IMR-90 (cell line): ENCODE results near the gene LRRN2. TPM values are rescaled to one million over a fixed set of nuclear protein-coding genes. Genes with fewer than 3 reads are reported as not detected.
"Not testable (repeated sequence)": the region's sequence is repeated elsewhere in the genome, so short reads cannot be mapped to it uniquely, and the experiment has no call there.

Experiments used
- ATAC-seq: fragments of 200-7000 bp; cut with Tn5 transposase; 2 replicates; pipeline ENCODE4 v1.9.1; 2020; ENCODE audit warnings: low read depth, mild to moderate bottlenecking, moderate library complexity
- BruUV-seq: library from RNA; stranded (reverse); fragments of 400-500 nt; replicated peaks from 2 replicates; lab custom pipeline; 2021; lab: Mats Ljungman, UMichigan
- CTCF ChIA-PET: fragments of 300-600 bp; formaldehyde crosslinking; extraction: SDS; loops from one replicate; lab custom pipeline; 2021; ENCODE audit warnings: antibody characterized with exemption; lab: Yijun Ruan, JAX
- POLR2A ChIA-PET: fragments of 300-600 bp; sonication (Branson Sonifier 250); formaldehyde crosslinking; loops from one replicate; lab custom pipeline; 2022; ENCODE audit warnings: antibody characterized with exemption; ENCODE audit not compliant: unreplicated experiment; lab: Charles Lee
- DNase-seq: peaks from one replicate; pipeline ENCODE4 v3.0.0; 2013
- H2AFZ ChIP-seq: replicated peaks from 2 replicates; pipeline ENCODE3; 2013; ENCODE audit warnings: low read length, mild to moderate bottlenecking; ENCODE audit not compliant: poor library complexity
- H2AK5ac ChIP-seq: 2 replicates; pipeline ENCODE4 v1.6.1; 2013; ENCODE audit warnings: low read depth, low read length, inconsistent platforms
- H2AK9ac ChIP-seq: replicated peaks from 2 replicates; pipeline ENCODE3; 2013; ENCODE audit warnings: mild to moderate bottlenecking, low read depth, low read length, moderate library complexity; ENCODE audit not compliant: poor library complexity
- H2BK120ac ChIP-seq: 2 replicates; pipeline ENCODE4 v1.6.1; 2013; ENCODE audit warnings: low read depth, low read length, inconsistent platforms
- H2BK15ac ChIP-seq: 3 replicates; pipeline ENCODE4 v1.6.1; 2013; ENCODE audit warnings: low read depth, low read length, inconsistent platforms
- H2BK20ac ChIP-seq: 2 replicates; pipeline ENCODE4 v1.6.1; 2013; ENCODE audit warnings: low read depth, mild to moderate bottlenecking, inconsistent platforms, low read length, moderate library complexity
- H2BK5ac ChIP-seq: 2 replicates; pipeline ENCODE4 v1.6.1; 2013; ENCODE audit warnings: mild to moderate bottlenecking, low read depth, low read length, inconsistent platforms; ENCODE audit not compliant: poor library complexity, severe bottlenecking
- H3K14ac ChIP-seq: replicated peaks from 2 replicates; pipeline ENCODE4 v1.6.1; 2013; ENCODE audit warnings: low read depth, low read length, inconsistent platforms
- H3K18ac ChIP-seq: 2 replicates; pipeline ENCODE4 v1.6.1; 2013; ENCODE audit warnings: low read depth, low read length, control low read depth
- H3K23ac ChIP-seq: 2 replicates; pipeline ENCODE4 v1.6.1; 2013; ENCODE audit warnings: low read depth, low read length, inconsistent platforms
- H3K27ac ChIP-seq: 2 replicates; pipeline ENCODE4 v1.5.1; 2013; ENCODE audit warnings: mild to moderate bottlenecking, control low read depth, low read length; ENCODE audit not compliant: insufficient read depth
- H3K27me3 ChIP-seq: 2 replicates; pipeline ENCODE4 v1.6.1; 2013; ENCODE audit warnings: low read length; ENCODE audit not compliant: control insufficient read depth, insufficient read depth
- H3K36me3 ChIP-seq: 2 replicates; pipeline ENCODE4 v1.6.1; 2013; ENCODE audit warnings: low read length, mixed read lengths; ENCODE audit not compliant: control insufficient read depth, insufficient read depth
- H3K4ac ChIP-seq: 2 replicates; pipeline ENCODE4 v1.6.1; 2013; ENCODE audit warnings: low read depth, low read length, inconsistent platforms
- H3K4me1 ChIP-seq: 2 replicates; pipeline ENCODE4 v1.6.1; 2013; ENCODE audit warnings: low read length, mixed read lengths; ENCODE audit not compliant: control insufficient read depth, insufficient read depth
- H3K4me2 ChIP-seq: 2 replicates; pipeline ENCODE4 v1.6.1; 2013; ENCODE audit warnings: low read depth, mild to moderate bottlenecking, control low read depth, low read length, moderate library complexity
- H3K4me3 ChIP-seq: 2 replicates; pipeline ENCODE4 v1.5.1; 2013; ENCODE audit warnings: low read depth, mild to moderate bottlenecking, control low read depth, low read length, moderate library complexity; ENCODE audit not compliant: insufficient read depth
- H3K56ac ChIP-seq: 2 replicates; pipeline ENCODE4 v1.6.1; 2013; ENCODE audit warnings: low read length, inconsistent platforms; ENCODE audit not compliant: insufficient read depth; ENCODE audit errors: extremely low read depth
- H3K79me1 ChIP-seq, 2 experiments: 2 replicates each; pipeline ENCODE4 v1.6.1; 2013; ENCODE audit warnings: low read length in 2 of 2, inconsistent platforms in 1 of 2, low read depth in 1 of 2
- H3K9ac ChIP-seq: 2 replicates; pipeline ENCODE4 v1.6.1; 2013; ENCODE audit warnings: low read depth, low read length, control low read depth
- H3K9me1 ChIP-seq: 2 replicates; pipeline ENCODE4 v1.6.1; 2013; ENCODE audit warnings: low read length, inconsistent platforms; ENCODE audit not compliant: insufficient read depth
- H3K9me3 ChIP-seq: 2 replicates; pipeline ENCODE4 v1.6.1; 2013; ENCODE audit warnings: low read length; ENCODE audit not compliant: control insufficient read depth, insufficient read depth
- H4K20me1 ChIP-seq: 2 replicates; pipeline ENCODE4 v1.6.1; 2013; ENCODE audit warnings: low read length, inconsistent platforms; ENCODE audit not compliant: insufficient read depth
- H4K5ac ChIP-seq: 2 replicates; pipeline ENCODE4 v1.6.1; 2013; ENCODE audit warnings: mild to moderate bottlenecking, low read depth, low read length, control low read depth
- H4K8ac ChIP-seq, 2 experiments: 2 replicates each; pipeline ENCODE4 v1.6.1; 2013; ENCODE audit warnings: low read depth in 2 of 2, low read length in 2 of 2, control low read depth in 1 of 2, inconsistent platforms in 1 of 2
- H4K91ac ChIP-seq: 2 replicates; pipeline ENCODE4 v1.6.1; 2013; ENCODE audit warnings: low read depth, low read length, inconsistent platforms; ENCODE audit not compliant: insufficient read depth
- WGBS, 2 experiments: methylation state at CpG; one replicate each; pipeline versions ENCODE4 v1.1.5 to v1.1.7; 2013; ENCODE audit warnings: missing lambda C conversion rate in 2 of 2; ENCODE audit not compliant: insufficient read length in 1 of 2; ENCODE audit errors: extremely low coverage in 2 of 2; 5-methylcytosine and 5-hydroxymethylcytosine counted together
- dilution Hi-C: fragments of 300-500 bp; cut with HindIII; formaldehyde crosslinking; loops from one replicate; pipeline ENCODE4 v1.14.3; 2018; ENCODE audit warnings: low sequenced_read_pairs; ENCODE audit not compliant: unreplicated experiment
- in situ Hi-C: fragments of 300-500 bp; cut with MboI; formaldehyde crosslinking; loops from 3 replicates; pipeline ENCODE4 v1.14.3; 2019; ENCODE audit warnings: low sequenced_read_pairs, inconsistent platforms, mixed read lengths
- intact Hi-C: fragments of 100-400 bp; cut with micrococcal nuclease; formaldehyde crosslinking; loops from 2 replicates; pipeline ENCODE4 v1.10.0; 2022
- polyA plus RNA-seq, 3 experiments: library from polyadenylated mRNA; depleted of rRNA; stranded (reverse); fragments of >200 nt; gene quantifications; 2 replicates each; pipeline ENCODE4 v1.2.3, GENCODE V29; 2012; ENCODE audit warnings: low replicate concordance in 1 of 3
- total RNA-seq: library from RNA; depleted of rRNA; stranded (reverse); fragments of >200 nt; gene quantifications from 2 replicates; pipeline ENCODE4 v1.2.3, GENCODE V29; 2012

LRRN2 gene
- total and polyA plus RNA-seq, 2 of the 4 experiments (the other 2 are of a cell fraction): not detected

- H3K4me3 ChIP-seq, in situ Hi-C loops, H4K8ac ChIP-seq, H2AFZ ChIP-seq, H3K4ac ChIP-seq, H3K4me1 ChIP-seq, H3K14ac ChIP-seq, H3K36me3 ChIP-seq, H3K23ac ChIP-seq, H3K9ac ChIP-seq, POLR2A ChIA-PET, H2AK5ac ChIP-seq, H3K9me1 ChIP-seq, H2BK120ac ChIP-seq, H4K5ac ChIP-seq, H3K27me3 ChIP-seq, ATAC-seq, H4K91ac ChIP-seq, H3K4me2 ChIP-seq, H3K27ac ChIP-seq, H3K9me3 ChIP-seq, intact Hi-C loops, H2BK20ac ChIP-seq, DNase-seq, H3K56ac ChIP-seq, dilution Hi-C loops, H2BK5ac ChIP-seq, H2AK9ac ChIP-seq, BruUV-seq, H3K79me1 ChIP-seq, CTCF ChIA-PET, H4K20me1 ChIP-seq, H3K18ac ChIP-seq, H2BK15ac ChIP-seq: not testable (repeated sequence)
- no CpG with 5 or more reads among the region's 6 CpGs for WGBS, 2 experiments
Observed at GRCh38 chr1:204727438-204727837, 41.9 kb upstream of the LRRN2 start.
